Activated CD4-positive, alpha-beta T cell treated with anti-CD3 and anti-CD28 coated beads, Interleukin-2, amount 10 ng/mL, durations not matched to agents 24 days and 14 days (primary cell): ENCODE results near the gene ZNF415. TPM values are rescaled to one million over a fixed set of nuclear protein-coding genes. Genes with fewer than 3 reads are reported as not detected.
"Not testable (repeated sequence)": the region's sequence is repeated elsewhere in the genome, so short reads cannot be mapped to it uniquely, and the experiment has no call there.

Experiments
- DNase-seq: peaks from one replicate; pipeline ENCODE4 v3.0.0; 2022
- H3K27ac Mint-ChIP-seq: one replicate; pipeline ENCODE4 v1.8.0; 2022; ENCODE audit warnings: mild to moderate bottlenecking, mixed read lengths
- H3K27me3 Mint-ChIP-seq: one replicate; pipeline ENCODE4 v1.8.0; 2022; ENCODE audit warnings: mixed read lengths
- H3K36me3 Mint-ChIP-seq: one replicate; pipeline ENCODE4 v1.8.0; 2022; ENCODE audit warnings: low read depth, mild to moderate bottlenecking, mixed read lengths
- H3K4me1 Mint-ChIP-seq: one replicate; pipeline ENCODE4 v1.8.0; 2021; ENCODE audit warnings: mixed read lengths
- H3K4me3 Mint-ChIP-seq: one replicate; pipeline ENCODE4 v1.8.0; 2022; ENCODE audit warnings: mild to moderate bottlenecking, moderate library complexity, mixed read lengths
- H3K9me3 Mint-ChIP-seq: one replicate; pipeline ENCODE4 v1.8.0; 2021; ENCODE audit warnings: mixed read lengths
- intact Hi-C: fragments of 100-400 bp; cut with micrococcal nuclease; formaldehyde crosslinking; loops from one replicate; pipeline ENCODE4 v1.15.1; 2023
- total RNA-seq: library from RNA; stranded (reverse); gene quantifications from 2 replicates; pipeline ENCODE4 v1.2.3, GENCODE V29; 2022

Gene ZNF415
- total RNA-seq, 1 donor from 2014 or later = 0.51 TPM

- H3K27ac Mint-ChIP-seq, H3K27me3 Mint-ChIP-seq, intact Hi-C loops, DNase-seq, H3K4me3 Mint-ChIP-seq: not testable (repeated sequence)
- Mint-ChIP-seq H3K9me3 (peaks cover 27% of the 10 kb centered on the region), H3K36me3 (peaks cover 84% of the 10 kb centered on the region), H3K4me1 (peaks cover 13% of the 10 kb centered on the region)
Observed at GRCh38 chr19:53096579-53096978, 36.1 kb downstream of the ZNF415 start.

GRCh38 chr19:53094754-53095575 is 37.7 kb downstream of the ZNF415 start:
- Mint-ChIP-seq H3K27me3 (no peaks in the 10 kb centered on the region), H3K27ac (no peak overlapping the region), H3K36me3 (peaks cover 90% of the 10 kb centered on the region), H3K9me3 (peaks cover 35% of the 10 kb centered on the region), H3K4me1 (peaks cover 10% of the 10 kb centered on the region), H3K4me3 (no peak overlapping the region)
- DNase-seq = no peak
- intact Hi-C loops = no loop called here

- Mint-ChIP-seq H3K4me3 (no peak overlapping the region), H3K4me1 (peaks cover 4% of the 10 kb centered on the region), H3K36me3 (peaks cover 89% of the 10 kb centered on the region), H3K9me3 (peaks cover 35% of the 10 kb centered on the region), H3K27ac (no peak overlapping the region), H3K27me3 (no peaks in the 10 kb centered on the region)
- DNase-seq = no peak
- intact Hi-C loops = no loop called here
Observed at GRCh38 chr19:53092723-53093122, 40.0 kb downstream of the ZNF415 start.

GRCh38 chr19:53091413-53092254 is 41.1 kb downstream of the ZNF415 start:
- peaks cover 91% of the 10 kb centered on the region for H3K36me3 Mint-ChIP-seq
- DNase-seq = no peak
- intact Hi-C loops = no loop called here
- peaks cover 2% of the 10 kb centered on the region for H3K4me1 Mint-ChIP-seq
- no peak overlapping the region for H3K4me3 Mint-ChIP-seq
- H3K27me3 Mint-ChIP-seq = no peaks in the 10 kb centered on the region
- H3K27ac Mint-ChIP-seq = no peak overlapping the region
- H3K9me3 Mint-ChIP-seq = peaks cover 30% of the 10 kb centered on the region

- intact Hi-C loops = no loop called here
- no peak overlapping the region for H3K4me3 Mint-ChIP-seq
- H3K9me3 Mint-ChIP-seq = peaks cover 45% of the 10 kb centered on the region
- peaks cover 92% of the 10 kb centered on the region for H3K36me3 Mint-ChIP-seq
- H3K27me3 Mint-ChIP-seq = no peaks in the 10 kb centered on the region
- peaks cover 2% of the 10 kb centered on the region for H3K4me1 Mint-ChIP-seq
- no peak for DNase-seq
- no peak overlapping the region for H3K27ac Mint-ChIP-seq
Observed at GRCh38 chr19:53088091-53088490, 44.6 kb downstream of the ZNF415 start.

GRCh38 chr19:53086949-53087348 is 45.8 kb downstream of the ZNF415 start:
- Mint-ChIP-seq H3K4me1 (peaks cover 2% of the 10 kb centered on the region), H3K27me3 (no peaks in the 10 kb centered on the region), H3K27ac (no peak overlapping the region)

GRCh38 chr19:53085496-53085895 is 47.2 kb downstream of the ZNF415 start:
- intact Hi-C loops = no loop called here
- Mint-ChIP-seq H3K4me3 (no peak overlapping the region), H3K27me3 (no peaks in the 10 kb centered on the region), H3K9me3 (peaks cover 51% of the 10 kb centered on the region), H3K4me1 (peaks cover 2% of the 10 kb centered on the region), H3K36me3 (peaks cover 96% of the 10 kb centered on the region), H3K27ac (no peak overlapping the region)
- no peak for DNase-seq

More at GRCh38 chr19:53086949-53087348, 45.8 kb downstream of the ZNF415 start:
- H3K9me3 Mint-ChIP-seq = peaks cover 46% of the 10 kb centered on the region
- intact Hi-C loops = no loop called here
- no peak for DNase-seq
- H3K4me3 Mint-ChIP-seq = no peak overlapping the region
- H3K36me3 Mint-ChIP-seq = peaks cover 94% of the 10 kb centered on the region

GRCh38 chr19:53082929-53083328 is 49.8 kb downstream of the ZNF415 start:
- Mint-ChIP-seq H3K4me1 (no peaks in the 10 kb centered on the region), H3K36me3 (peaks cover 96% of the 10 kb centered on the region), H3K27me3 (no peaks in the 10 kb centered on the region), H3K27ac (no peak overlapping the region), H3K9me3 (peaks cover 52% of the 10 kb centered on the region), H3K4me3 (no peak overlapping the region)
- no peak for DNase-seq
- intact Hi-C loops = no loop called here

- no peak overlapping the region for H3K27ac Mint-ChIP-seq
- DNase-seq = no peak
- intact Hi-C loops = no loop called here
- H3K27me3 Mint-ChIP-seq = no peaks in the 10 kb centered on the region
- H3K4me1 Mint-ChIP-seq = no peaks in the 10 kb centered on the region
- peaks cover 98% of the 10 kb centered on the region for H3K36me3 Mint-ChIP-seq
- H3K4me3 Mint-ChIP-seq = no peak overlapping the region
- peaks cover 46% of the 10 kb centered on the region for H3K9me3 Mint-ChIP-seq
Observed at GRCh38 chr19:53079313-53079924, 53.3 kb downstream of the ZNF415 start.

- Mint-ChIP-seq H3K4me3 (no peak overlapping the region), H3K27me3 (no peaks in the 10 kb centered on the region), H3K36me3 (peaks cover 99% of the 10 kb centered on the region), H3K9me3 (peaks cover 49% of the 10 kb centered on the region), H3K27ac (no peak overlapping the region), H3K4me1 (no peaks in the 10 kb centered on the region)
- no peak for DNase-seq
- intact Hi-C loops = no loop called here
Observed at GRCh38 chr19:53078668-53079067, 54.0 kb downstream of the ZNF415 start.

GRCh38 chr19:53076984-53077383 is 55.7 kb downstream of the ZNF415 start:
- Mint-ChIP-seq H3K4me1 (no peaks in the 10 kb centered on the region), H3K4me3 (no peak overlapping the region), H3K27me3 (no peaks in the 10 kb centered on the region), H3K27ac (no peak overlapping the region), H3K36me3 (peaks cover 99% of the 10 kb centered on the region), H3K9me3 (peaks cover 48% of the 10 kb centered on the region)
- intact Hi-C loops = no loop called here
- no peak for DNase-seq

- Mint-ChIP-seq H3K27ac (no peak overlapping the region), H3K4me3 (no peak overlapping the region), H3K4me1 (no peaks in the 10 kb centered on the region), H3K27me3 (no peaks in the 10 kb centered on the region), H3K9me3 (peaks cover 34% of the 10 kb centered on the region), H3K36me3 (peaks cover 73% of the 10 kb centered on the region)
- no peak for DNase-seq
- intact Hi-C loops = no loop called here
Observed at GRCh38 chr19:53068834-53069233, 63.9 kb downstream of the ZNF415 start.

- H3K9me3 Mint-ChIP-seq = peaks cover 32% of the 10 kb centered on the region
- H3K36me3 Mint-ChIP-seq = peaks cover 69% of the 10 kb centered on the region
- no peaks in the 10 kb centered on the region for H3K4me1 Mint-ChIP-seq
- no peak for DNase-seq
- H3K27me3 Mint-ChIP-seq = no peaks in the 10 kb centered on the region
- intact Hi-C loops = no loop called here
- H3K27ac Mint-ChIP-seq = no peak overlapping the region
- no peak overlapping the region for H3K4me3 Mint-ChIP-seq
Observed at GRCh38 chr19:53068199-53068598, 64.5 kb downstream of the ZNF415 start.
